AG04450 (cell line): Measurements from ENCODE around the gene ATP6V1G2. TPM values are rescaled to one million over a fixed set of nuclear protein-coding genes. Genes with fewer than 3 reads are reported as not detected.
"Not testable (repeated sequence)": the region's sequence is repeated elsewhere in the genome, so short reads cannot be mapped to it uniquely, and the experiment has no call there.

Experiments
- CTCF ChIA-PET: fragments of 300-600, 350-600 bp; formaldehyde crosslinking; extraction: SDS; loops from one replicate; lab custom pipeline; 2022; ENCODE audit warnings: antibody characterized with exemption, inconsistent platforms; lab: Charles Lee
- POLR2A ChIA-PET: fragments of 350-600 bp; formaldehyde crosslinking; extraction: SDS; loops from one replicate; lab custom pipeline; 2021; ENCODE audit warnings: antibody characterized with exemption, inconsistent platforms; lab: Yijun Ruan, JAX
- DNase-seq: peaks from one replicate; pipeline ENCODE4 v3.0.0-alpha.2; 2011; ENCODE audit warnings: low read depth, low spot score
- H3K27ac ChIP-seq: one replicate; pipeline ENCODE4 v1.5.1; 2012; ENCODE audit warnings: low read depth, low read length, control low read depth
- H3K27me3 ChIP-seq: one replicate; pipeline ENCODE4 v1.6.0; 2012; ENCODE audit warnings: low read length; ENCODE audit not compliant: control insufficient read depth, insufficient read depth
- H3K4me3 ChIP-seq: 2 replicates; pipeline ENCODE4 v1.5.1; 2011; ENCODE audit warnings: mild to moderate bottlenecking, low read depth, low read length, control low read depth
- H3K9me3 ChIP-seq: 2 replicates; pipeline ENCODE4 v1.5.1; 2012; ENCODE audit warnings: low read length; ENCODE audit not compliant: control insufficient read depth, insufficient read depth
- CTCF ChIP-seq: IDR thresholded peaks from 2 replicates; pipeline ENCODE4 v1.5.1; 2011; ENCODE audit warnings: low read depth, low read length, control low read depth, inconsistent platforms
- polyA plus RNA-seq: library from polyadenylated mRNA; depleted of rRNA; stranded (reverse); fragments of >200 nt; gene quantifications from 2 replicates; pipeline ENCODE4 v1.2.3, GENCODE V29; 2011; rRNA removed
- small RNA-seq: library from RNA; depleted of rRNA; stranded (forward); fragments of <200 nt; gene quantifications from one replicate; pipeline ENCODE3, GENCODE V24; 2012; ENCODE audit warnings: low read depth; ENCODE audit not compliant: insufficient read length

Gene ATP6V1G2
- polyA plus RNA-seq, 1 experiment, result 14.6 TPM

GRCh38 chr6:31498748-31499147 is 47.7 kb downstream of the ATP6V1G2 start:
- Histone ChIP-seq H3K27ac (no peak overlapping the region), H3K4me3 (peak overlapping the region; percentile 50), H3K9me3 (no peaks in the 10 kb centered on the region), H3K27me3 (no peaks in the 10 kb centered on the region)
- DNase-seq, result no peak
- POLR2A ChIA-PET, result interaction anchor here (0.7 kb wide), 1 partner anchor 853 kb away, joined by 11 read pairs; no protein-coding TSS in a partner anchor
- CTCF ChIA-PET, result no interaction called here
- no peak for TF ChIP-seq CTCF

GRCh38 chr6:31497531-31498476 is 48.6 kb downstream of the ATP6V1G2 start, which contains the start of gene MICB:
TSS of gene MICB (plus strand) at chr6:31498145. CDS start at chr6:31498194, 49 bp downstream.
- CTCF ChIA-PET, result interaction anchor here (1.5 kb wide), 1 partner anchor 100 kb away, joined by 6 read pairs; no protein-coding TSS in a partner anchor
- DNase-seq, result no peak
- H3K27ac ChIP-seq, result peak within 1 kb of the TSS; percentile 3

GRCh38 chr6:31496826-31497225 is 49.6 kb downstream of the ATP6V1G2 start:
- CTCF ChIA-PET, result interaction anchor here (1.5 kb wide), 1 partner anchor 101 kb away, joined by 6 read pairs; no protein-coding TSS in a partner anchor
- POLR2A ChIA-PET, result interaction anchor here (1.6 kb wide), 2 partner anchors 20 to 45 kb away, joined by 4 to 6 read pairs; partner anchors contain the start of gene DDX39B
- H3K9me3 ChIP-seq, H3K27me3 ChIP-seq, DNase-seq: not testable (repeated sequence)
- H3K27ac ChIP-seq, result peak overlapping the region; percentile 3
- H3K4me3 ChIP-seq, result peak overlapping the region; percentile 7; the same call in 1 of the 2 replicates

More at GRCh38 chr6:31497531-31498476, 48.6 kb downstream of the ATP6V1G2 start, which contains the start of gene MICB:
- POLR2A ChIA-PET, result interaction anchor here (0.7 to 1.6 kb wide), 3 partner anchors 19 to 852 kb away, joined by 4 to 11 read pairs (median 6); partner anchors contain the start of gene DDX39B
- no peak for TF ChIP-seq CTCF
- Histone ChIP-seq H3K4me3 (peak within 1 kb of the TSS; percentile 71), H3K9me3 (no peaks in the 10 kb centered on the region), H3K27me3 (no peaks in the 10 kb centered on the region)

GRCh38 chr6:31495580-31495979 is 50.8 kb downstream of the ATP6V1G2 start:
- peak overlapping the region; percentile 71 for H3K4me3 ChIP-seq
- DNase-seq, result no peak
- peak overlapping the region; percentile 78 for H3K27ac ChIP-seq
- ChIA-PET CTCF (interaction anchor here (1.2 to 3.3 kb wide), 3 partner anchors 46 to 129 kb away, joined by 3 to 17 read pairs (median 10); partner anchors contain the start of gene DDX39B), POLR2A (interaction anchor here (0.6 to 1.4 kb wide), 5 partner anchors 36 to 1759 kb away, joined by 3 to 12 read pairs (median 4); partner anchors contain the start of gene DDX39B)
- no peak for TF ChIP-seq CTCF
- H3K9me3 ChIP-seq, result no peaks in the 10 kb centered on the region
- H3K27me3 ChIP-seq, result no peaks in the 10 kb centered on the region

Small RNAs within 50 kb of the gene (small RNA-seq; reads per million reads assigned to genes)
- gene AL663061.1, result not detected
- gene RF00019, result not detected
- gene SNORD117, result 151 reads per million, percentile 90 among the genes with 10 or more reads in this experiment
- not detected for gene SNORD84

Other genes with a start within 250 kb of the ATP6V1G2 start
- gene HLA-B, start 189.4 kb downstream of the ATP6V1G2 start, polyA plus RNA-seq, result 418 and 513 TPM in 2 replicates
- gene MICA, start 143.0 kb downstream of the ATP6V1G2 start, polyA plus RNA-seq, result 39.9 and 48.5 TPM in 2 replicates
- 17.9 and 19.0 TPM in 2 replicates for gene MICB, start 48.5 kb downstream of the ATP6V1G2 start, polyA plus RNA-seq
- not detected in 2 replicates for gene MCCD1, start 17.6 kb downstream of the ATP6V1G2 start, polyA plus RNA-seq
- gene DDX39B, start 4.6 kb downstream of the ATP6V1G2 start, polyA plus RNA-seq, result 434 and 480 TPM in 2 replicates
- 5.1 and 5.4 TPM in 2 replicates for gene NFKBIL1, start 1.0 kb upstream of the ATP6V1G2 start, polyA plus RNA-seq
- gene LTA, start 25.7 kb upstream of the ATP6V1G2 start, polyA plus RNA-seq, result not detected in 2 replicates
- not detected in 2 replicates for gene TNF, start 29.0 kb upstream of the ATP6V1G2 start, polyA plus RNA-seq
- not detected in 2 replicates for gene LTB, start 35.8 kb upstream of the ATP6V1G2 start, polyA plus RNA-seq
- not detected in 2 replicates for gene LST1, start 39.7 kb upstream of the ATP6V1G2 start, polyA plus RNA-seq
- not detected in 2 replicates for gene NCR3, start 46.4 kb upstream of the ATP6V1G2 start, polyA plus RNA-seq
- not detected in 2 replicates for gene AIF1, start 68.6 kb upstream of the ATP6V1G2 start, polyA plus RNA-seq
- 24.8 and 30.7 TPM in 2 replicates for gene PRRC2A, start 74.1 kb upstream of the ATP6V1G2 start, polyA plus RNA-seq
- gene BAG6, start 106.1 kb upstream of the ATP6V1G2 start, polyA plus RNA-seq, result 58.2 and 68.7 TPM in 2 replicates
- gene APOM, start 109.3 kb upstream of the ATP6V1G2 start, polyA plus RNA-seq, result 2.8 and 3.9 TPM in 2 replicates
- gene C6orf47, start 114.2 kb upstream of the ATP6V1G2 start, polyA plus RNA-seq, result 10.2 and 11.6 TPM in 2 replicates
- 12.7 and 13.5 TPM in 2 replicates for gene GPANK1, start 118.4 kb upstream of the ATP6V1G2 start, polyA plus RNA-seq
- 80.1 and 96.0 TPM in 2 replicates for gene CSNK2B, start 119.5 kb upstream of the ATP6V1G2 start, polyA plus RNA-seq
- gene LY6G5B, start 123.4 kb upstream of the ATP6V1G2 start, polyA plus RNA-seq, result 5.5 and 7.0 TPM in 2 replicates
- gene LY6G5C, start 134.5 kb upstream of the ATP6V1G2 start, polyA plus RNA-seq, result 2.0 and 2.7 TPM in 2 replicates
- 34.0 and 36.3 TPM in 2 replicates for gene ABHD16A, start 156.7 kb upstream of the ATP6V1G2 start, polyA plus RNA-seq
- not detected in 2 replicates for gene LY6G6F, start 160.3 kb upstream of the ATP6V1G2 start, polyA plus RNA-seq
- not detected in 2 replicates for gene LY6G6D, start 168.7 kb upstream of the ATP6V1G2 start, polyA plus RNA-seq
- not detected in 2 replicates for gene LY6G6C, start 175.1 kb upstream of the ATP6V1G2 start, polyA plus RNA-seq
- not detected in 2 replicates for gene MPIG6B, start 176.8 kb upstream of the ATP6V1G2 start, polyA plus RNA-seq
- 44.4 and 59.1 TPM in 2 replicates for gene DDAH2, start 182.7 kb upstream of the ATP6V1G2 start, polyA plus RNA-seq
- gene CLIC1, start 189.9 kb upstream of the ATP6V1G2 start, polyA plus RNA-seq, result 466 and 531 TPM in 2 replicates
- 6.4 and 7.2 TPM in 2 replicates for gene MSH5, start 193.4 kb upstream of the ATP6V1G2 start, polyA plus RNA-seq
- gene SAPCD1, start 216.0 kb upstream of the ATP6V1G2 start, polyA plus RNA-seq, result 0.24 and 0.88 TPM in 2 replicates
- 0.10 and 0.32 TPM in 2 replicates for gene VWA7, start 230.7 kb upstream of the ATP6V1G2 start, polyA plus RNA-seq
- gene VARS1, start 249.1 kb upstream of the ATP6V1G2 start, polyA plus RNA-seq, result 16.0 and 23.9 TPM in 2 replicates